Glutamatergic neuron (in vitro differentiated cells): Measurements from ENCODE around the gene ADK. TPM values are rescaled to one million over a fixed set of nuclear protein-coding genes. Genes with fewer than 3 reads are reported as not detected.

Experiments
- DNase-seq: peaks from one replicate; pipeline ENCODE4 v3.0.0; 2022
- H3K27ac Mint-ChIP-seq: one replicate; pipeline ENCODE4 v1.8.0; 2020; ENCODE audit warnings: mild to moderate bottlenecking, mixed read lengths, inconsistent platforms; ENCODE audit not compliant: unreplicated experiment
- H3K27me3 Mint-ChIP-seq: one replicate; pipeline ENCODE4 v1.8.0; 2020; ENCODE audit warnings: mild to moderate bottlenecking, moderate library complexity, mixed read lengths, inconsistent platforms; ENCODE audit not compliant: unreplicated experiment
- H3K36me3 Mint-ChIP-seq: one replicate; pipeline ENCODE4 v1.8.0; 2020; ENCODE audit warnings: mild to moderate bottlenecking, mixed read lengths, inconsistent platforms; ENCODE audit not compliant: unreplicated experiment
- H3K4me1 Mint-ChIP-seq: one replicate; pipeline ENCODE4 v1.8.0; 2020; ENCODE audit warnings: mild to moderate bottlenecking, low read depth, mixed read lengths, inconsistent platforms; ENCODE audit not compliant: unreplicated experiment
- H3K4me3 Mint-ChIP-seq: one replicate; pipeline ENCODE4 v1.8.0; 2020; ENCODE audit warnings: mild to moderate bottlenecking, mixed read lengths, inconsistent platforms; ENCODE audit not compliant: unreplicated experiment
- H3K9me3 Mint-ChIP-seq: one replicate; pipeline ENCODE4 v1.8.0; 2020; ENCODE audit warnings: mild to moderate bottlenecking, moderate library complexity, mixed read lengths, inconsistent platforms; ENCODE audit not compliant: unreplicated experiment
- CTCF ChIP-seq: fragments of 200-600 bp; sonication (generic); IDR thresholded peaks from one replicate; pipeline ENCODE4 v1.5.0; 2021; ENCODE audit not compliant: partially characterized antibody, unreplicated experiment
- total RNA-seq: library from RNA; stranded (reverse); fragmentation: NEBNext Ultra II Directional; extraction: Animal tissue kit (Norgen Biotek cat#: 25700); gene quantifications from one replicate; pipeline ENCODE4 v1.2.1, GENCODE V29; 2021; ENCODE audit not compliant: unreplicated experiment

ADK gene
- total RNA-seq, 1 donor from 2014 or later = 16.4 TPM

DNA sequence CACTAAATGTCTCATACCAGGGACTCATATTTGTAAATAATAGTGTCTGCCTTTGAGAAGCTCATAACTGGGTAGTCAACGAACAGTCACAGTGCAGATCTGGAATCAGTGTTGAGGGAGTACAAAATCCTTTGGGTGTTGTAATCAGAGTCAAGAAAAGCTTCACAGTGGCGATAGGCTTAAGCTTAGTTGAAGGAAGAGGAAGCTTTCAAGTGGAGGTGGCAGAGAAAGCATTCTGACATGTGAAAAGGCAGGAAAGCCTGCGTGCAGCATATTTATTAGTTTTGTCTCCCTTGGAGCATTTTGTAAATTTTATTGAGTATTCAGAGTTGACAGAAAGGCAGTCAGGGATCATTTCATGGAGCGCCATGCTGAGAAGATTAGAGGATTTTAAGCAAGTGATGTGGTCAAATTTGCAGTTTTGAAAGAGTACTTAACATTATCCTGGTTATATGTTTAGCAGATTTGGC is 104.9 kb downstream of the ADK start:
- no peak for TF ChIP-seq CTCF
- Mint-ChIP-seq H3K9me3 (no peaks in the 10 kb centered on the region), H3K36me3 (no peaks in the 10 kb centered on the region), H3K4me3 (no peak overlapping the region), H3K27me3 (no peaks in the 10 kb centered on the region), H3K4me1 (peaks cover 12% of the 10 kb centered on the region), H3K27ac (no peak overlapping the region)
- no peak for DNase-seq

DNA sequence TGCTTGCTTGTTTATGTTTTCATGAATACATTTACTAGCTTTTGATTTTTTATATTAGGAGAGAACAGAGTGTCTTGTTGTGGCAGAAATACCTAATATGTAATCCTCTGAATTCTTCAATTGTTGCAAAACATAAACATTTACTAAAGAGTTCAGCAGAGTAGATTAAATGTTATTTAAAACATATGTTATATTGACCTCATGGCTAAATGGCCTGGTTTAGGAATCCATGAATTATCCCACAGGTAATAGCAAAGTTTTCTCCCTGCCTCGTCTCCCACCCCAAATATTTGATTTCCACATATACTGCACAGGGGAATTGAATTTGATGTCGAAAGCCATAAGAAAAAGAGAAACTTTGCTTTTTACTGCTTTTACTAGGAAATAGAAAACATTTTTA is 111.8 kb downstream of the ADK start:
- Mint-ChIP-seq H3K9me3 (no peaks in the 10 kb centered on the region), H3K27ac (no peak overlapping the region), H3K4me3 (no peak overlapping the region), H3K36me3 (no peaks in the 10 kb centered on the region), H3K27me3 (no peaks in the 10 kb centered on the region), H3K4me1 (peaks cover 3% of the 10 kb centered on the region)
- TF ChIP-seq CTCF = no peak
- DNase-seq = no peak

GRCh38 chr10:74263996-74264395 is 113.0 kb downstream of the ADK start:
- Mint-ChIP-seq H3K4me3 (no peak overlapping the region), H3K36me3 (no peaks in the 10 kb centered on the region), H3K27me3 (no peaks in the 10 kb centered on the region), H3K9me3 (no peaks in the 10 kb centered on the region), H3K27ac (no peak overlapping the region), H3K4me1 (peaks cover 6% of the 10 kb centered on the region)
- no peak for DNase-seq
- TF ChIP-seq CTCF = no peak

GRCh38 chr10:74272288-74272687 is 121.3 kb downstream of the ADK start:
- TF ChIP-seq CTCF = no peak
- Mint-ChIP-seq H3K27ac (no peak overlapping the region), H3K36me3 (no peaks in the 10 kb centered on the region), H3K9me3 (peaks cover 2% of the 10 kb centered on the region), H3K4me1 (peaks cover 9% of the 10 kb centered on the region), H3K27me3 (no peaks in the 10 kb centered on the region), H3K4me3 (no peak overlapping the region)
- DNase-seq = no peak

DNA sequence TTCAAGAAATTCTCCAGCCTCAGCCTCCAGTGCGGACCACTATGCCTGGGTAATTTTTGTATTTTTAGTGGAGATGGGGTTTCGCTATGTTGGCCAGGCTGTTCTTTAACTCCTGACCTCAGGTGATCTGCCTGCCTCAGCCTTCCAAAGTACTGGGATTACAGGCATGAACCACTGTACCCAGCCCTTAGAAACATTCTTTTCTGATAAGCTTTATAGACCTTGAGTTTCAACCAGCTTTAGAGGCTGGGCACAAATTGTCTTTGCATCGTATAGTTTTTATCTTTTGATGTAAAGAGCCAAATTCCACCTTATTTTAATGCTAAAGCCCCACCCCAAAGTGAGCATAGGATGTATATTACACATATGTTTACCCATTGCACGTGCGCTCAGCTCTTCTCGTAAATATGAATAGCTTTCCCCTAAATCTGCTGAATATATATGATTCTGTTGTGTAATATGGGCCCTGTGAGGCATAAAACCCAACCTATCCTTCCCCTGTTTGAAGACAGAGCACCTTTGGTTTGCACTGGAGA is 124.8 kb downstream of the ADK start:
- no peaks in the 10 kb centered on the region for H3K36me3 Mint-ChIP-seq
- peaks cover 2% of the 10 kb centered on the region for H3K9me3 Mint-ChIP-seq
- peaks cover under 1% of the 10 kb centered on the region for H3K4me1 Mint-ChIP-seq
- no peak overlapping the region for H3K27ac Mint-ChIP-seq
- no peaks in the 10 kb centered on the region for H3K27me3 Mint-ChIP-seq
- H3K4me3 Mint-ChIP-seq = no peak overlapping the region
- no peak for TF ChIP-seq CTCF
- no peak for DNase-seq
